ENCODE data around the gene MTMR3.

Gene MTMR3

DNA sequence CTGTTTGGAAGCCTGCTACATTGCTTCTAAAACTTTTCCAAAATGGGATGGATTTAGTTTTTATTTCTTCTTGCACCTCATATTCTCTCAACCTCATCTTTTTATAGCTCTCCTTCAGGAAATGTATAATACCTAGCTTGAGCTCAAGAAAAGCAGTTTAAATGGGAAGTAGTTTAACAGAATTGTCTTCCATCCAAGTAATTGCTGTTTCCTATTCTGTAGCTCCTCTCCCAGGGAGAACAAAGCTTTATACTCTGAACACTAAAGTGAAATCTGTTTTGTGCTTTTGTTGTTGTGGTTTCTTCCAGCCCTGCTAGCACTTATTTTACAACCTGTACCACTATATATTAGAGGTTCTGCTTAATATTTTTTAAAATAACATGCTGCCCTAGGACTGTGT lies 114.1 kb downstream of the MTMR3 start:
- Histone ChIP-seq H3K4me1 (ENCODE audit: control insufficient read depth in 1 of 2, insufficient read depth in 1 of 2, low read depth in 1 of 2, low read length in 1 of 2) (peaks cover 16 to 18% of the 10 kb centered on the region in 2 experiments), H3K36me3 (peaks cover 80% of the 10 kb centered on the region), H3K27me3 (no peaks in the 10 kb centered on the region), H3K9me3 (no peaks in the 10 kb centered on the region), H3K27ac (peak overlapping the region; percentile 29), H3K4me3 (ENCODE audit: low read depth in 1 of 2, low read length in 1 of 2) (no peak overlapping the region)
- TF ChIP-seq, protein P1, sequence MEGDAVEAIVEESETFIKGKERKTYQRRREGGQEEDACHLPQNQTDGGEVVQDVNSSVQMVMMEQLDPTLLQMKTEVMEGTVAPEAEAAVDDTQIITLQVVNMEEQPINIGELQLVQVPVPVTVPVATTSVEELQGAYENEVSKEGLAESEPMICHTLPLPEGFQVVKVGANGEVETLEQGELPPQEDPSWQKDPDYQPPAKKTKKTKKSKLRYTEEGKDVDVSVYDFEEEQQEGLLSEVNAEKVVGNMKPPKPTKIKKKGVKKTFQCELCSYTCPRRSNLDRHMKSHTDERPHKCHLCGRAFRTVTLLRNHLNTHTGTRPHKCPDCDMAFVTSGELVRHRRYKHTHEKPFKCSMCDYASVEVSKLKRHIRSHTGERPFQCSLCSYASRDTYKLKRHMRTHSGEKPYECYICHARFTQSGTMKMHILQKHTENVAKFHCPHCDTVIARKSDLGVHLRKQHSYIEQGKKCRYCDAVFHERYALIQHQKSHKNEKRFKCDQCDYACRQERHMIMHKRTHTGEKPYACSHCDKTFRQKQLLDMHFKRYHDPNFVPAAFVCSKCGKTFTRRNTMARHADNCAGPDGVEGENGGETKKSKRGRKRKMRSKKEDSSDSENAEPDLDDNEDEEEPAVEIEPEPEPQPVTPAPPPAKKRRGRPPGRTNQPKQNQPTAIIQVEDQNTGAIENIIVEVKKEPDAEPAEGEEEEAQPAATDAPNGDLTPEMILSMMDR (IDR thresholded peaks at IDR 0.05): no peak

DNA sequence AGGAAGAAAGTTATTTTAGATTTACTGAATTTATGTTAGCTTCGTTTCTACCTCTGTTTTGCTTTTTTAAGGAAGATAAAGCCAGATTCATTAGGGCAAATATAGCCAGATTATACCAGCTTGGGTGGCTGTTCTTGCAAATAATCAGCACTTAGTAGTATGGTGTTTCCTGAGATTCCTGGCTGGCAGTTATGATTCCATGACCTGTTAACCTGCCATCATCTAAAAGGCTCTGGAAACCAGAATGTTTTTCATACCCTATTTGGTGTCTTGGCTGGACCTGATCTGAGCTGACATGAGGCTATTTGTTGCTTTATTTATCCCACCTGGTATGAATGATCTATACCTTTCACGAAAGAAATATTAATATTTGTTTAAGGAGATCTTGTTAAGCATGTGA lies 114.5 kb downstream of the MTMR3 start:
- no peaks in the 10 kb centered on the region for H3K27me3 ChIP-seq
- H3K9me3 ChIP-seq: no peaks in the 10 kb centered on the region
- H3K27ac ChIP-seq: peak overlapping the region; percentile 29
- peaks cover 16 to 18% of the 10 kb centered on the region in 2 experiments for H3K4me1 ChIP-seq (ENCODE audit: control insufficient read depth in 1 of 2, insufficient read depth in 1 of 2, low read depth in 1 of 2, low read length in 1 of 2)
- TF ChIP-seq, protein P1 (IDR thresholded peaks at IDR 0.05): no peak
- peaks cover 80% of the 10 kb centered on the region for H3K36me3 ChIP-seq
- H3K4me3 ChIP-seq (ENCODE audit: low read depth in 1 of 2, low read length in 1 of 2): no peak overlapping the region

DNA sequence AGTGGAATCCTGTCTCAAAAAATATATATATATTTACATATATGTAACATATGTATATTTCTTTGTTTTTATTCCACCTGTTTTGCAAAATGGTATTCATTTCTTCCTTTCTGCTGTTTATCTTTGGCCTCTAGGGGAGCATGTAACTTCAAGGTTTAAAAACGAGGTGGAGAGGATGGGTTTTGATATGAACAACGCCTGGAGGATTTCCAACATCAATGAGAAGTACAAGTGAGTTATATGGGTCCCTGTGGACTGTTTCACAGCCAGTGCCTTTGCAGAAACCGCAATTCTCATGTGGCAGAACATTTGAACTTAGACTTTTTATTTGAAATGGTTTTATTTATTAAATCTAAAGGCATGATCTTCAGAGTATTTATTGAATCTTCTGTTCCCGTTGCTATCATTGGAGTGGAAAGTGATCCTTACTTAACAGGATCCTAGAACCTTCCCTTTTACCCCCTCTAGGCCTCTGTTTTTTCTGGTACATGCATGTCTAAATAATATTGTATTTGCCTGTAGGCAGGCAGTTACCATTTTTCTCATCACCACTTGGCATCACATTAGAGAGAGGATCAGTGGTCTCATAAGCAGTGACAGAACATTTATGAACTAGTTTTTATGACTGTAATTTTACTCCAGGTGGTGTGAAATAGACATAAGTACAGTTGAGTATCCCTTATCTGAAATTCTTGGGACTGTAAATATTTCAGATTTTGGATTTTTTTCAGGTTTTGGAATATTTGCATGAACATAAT lies 115.8 kb downstream of the MTMR3 start:
- Histone ChIP-seq H3K27ac (no peak overlapping the region), H3K27me3 (no peaks in the 10 kb centered on the region), H3K9me3 (no peaks in the 10 kb centered on the region), H3K4me1 (ENCODE audit: control insufficient read depth in 1 of 2, insufficient read depth in 1 of 2, low read depth in 1 of 2, low read length in 1 of 2) (peaks cover 14 to 15% of the 10 kb centered on the region in 2 experiments), H3K4me3 (ENCODE audit: low read depth in 1 of 2, low read length in 1 of 2) (no peak overlapping the region), H3K36me3 (peaks cover 81% of the 10 kb centered on the region)
- TF ChIP-seq, protein P1 (IDR thresholded peaks at IDR 0.05): no peak

DNA sequence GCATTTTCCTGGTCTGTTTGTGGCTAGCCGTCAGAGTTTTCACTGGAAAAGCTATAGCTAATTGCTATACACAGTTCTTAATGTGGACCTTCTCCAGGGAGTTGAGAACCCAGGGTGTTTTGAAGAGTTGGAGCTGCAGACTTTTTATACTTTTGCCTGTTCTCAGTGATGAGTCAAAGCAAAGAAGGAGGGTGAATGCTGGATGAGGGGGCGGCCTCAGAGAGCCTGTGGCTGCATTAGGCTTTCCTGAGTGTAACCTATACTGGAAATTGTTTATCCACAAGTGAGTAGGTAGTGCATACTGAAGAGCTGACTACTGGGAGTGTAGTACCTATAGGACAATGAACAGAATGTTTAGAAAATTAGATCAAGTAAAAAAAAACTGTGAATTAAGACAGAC lies 117.6 kb downstream of the MTMR3 start:
- Histone ChIP-seq H3K27me3 (no peaks in the 10 kb centered on the region), H3K4me3 (ENCODE audit: low read depth in 1 of 2, low read length in 1 of 2) (no peak overlapping the region), H3K27ac (no peak overlapping the region), H3K36me3 (peaks cover 86% of the 10 kb centered on the region), H3K4me1 (ENCODE audit: control insufficient read depth in 1 of 2, insufficient read depth in 1 of 2, low read depth in 1 of 2, low read length in 1 of 2) (peaks cover 0 to 5% of the 10 kb centered on the region in 2 experiments), H3K9me3 (no peaks in the 10 kb centered on the region)
- TF ChIP-seq, protein P1 (IDR thresholded peaks at IDR 0.05): no peak

DNA sequence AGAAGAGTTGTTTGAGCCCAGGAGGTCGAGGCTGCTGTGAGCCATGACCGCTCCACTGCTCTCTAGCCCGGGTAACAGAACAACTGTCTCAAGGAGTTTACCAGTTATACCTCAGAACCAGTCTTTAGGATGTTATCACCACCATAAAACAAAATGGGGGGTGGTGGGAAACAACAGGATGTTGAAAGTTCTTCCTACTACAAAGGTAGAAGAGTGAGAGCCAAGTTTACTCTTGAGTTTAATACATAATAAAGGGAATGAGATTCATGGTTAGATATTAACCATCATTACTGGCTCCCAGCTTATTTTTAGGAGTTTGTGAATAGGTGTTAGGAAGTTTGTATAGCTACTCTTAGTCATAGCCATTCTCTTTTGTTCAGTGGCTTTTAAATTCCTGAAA lies 118.5 kb downstream of the MTMR3 start:
- TF ChIP-seq, protein P1 (IDR thresholded peaks at IDR 0.05): no peak
- H3K36me3 ChIP-seq: peaks cover 89% of the 10 kb centered on the region
- H3K4me1 ChIP-seq (ENCODE audit: control insufficient read depth in 1 of 2, insufficient read depth in 1 of 2, low read depth in 1 of 2, low read length in 1 of 2): peaks cover 0 to 5% of the 10 kb centered on the region in 2 experiments
- no peak overlapping the region for H3K27ac ChIP-seq
- H3K27me3 ChIP-seq: no peaks in the 10 kb centered on the region
- no peak overlapping the region for H3K4me3 ChIP-seq (ENCODE audit: low read depth in 1 of 2, low read length in 1 of 2)
- no peaks in the 10 kb centered on the region for H3K9me3 ChIP-seq
